GM12891 (cell line): ENCODE data around the gene ATP11A.

Source experiments
- DNase-seq: peaks from one replicate; pipeline ENCODE4 v3.0.0; 2011; ENCODE audit warnings: low spot score; ENCODE audit not compliant: insufficient read length
- FAIRE-seq: peaks from 2 replicates; lab custom pipeline; 2011; peaks lifted over from hg19 to GRCh38; lab: Jason Lieb, UNC
- PAX5 ChIP-seq: IDR thresholded peaks from 2 replicates; pipeline ENCODE4 v1.6.1; 2011; ENCODE audit warnings: low read length, moderate library complexity, mild to moderate bottlenecking; ENCODE audit not compliant: insufficient read depth, severe bottlenecking
- POLR2A ChIP-seq: IDR thresholded peaks from 2 replicates; pipeline ENCODE4 v1.6.1; 2011; ENCODE audit warnings: low read depth, low read length, control low read depth
- POLR2AphosphoS5 ChIP-seq: IDR thresholded peaks from 2 replicates; pipeline ENCODE4 v1.6.1; 2011; ENCODE audit warnings: low read depth, low read length, control low read depth
- POU2F2 ChIP-seq: IDR thresholded peaks from 2 replicates; pipeline ENCODE4 v1.6.1; 2011; ENCODE audit warnings: low read depth, mild to moderate bottlenecking, control low read depth, low read length, moderate library complexity
- SPI1 ChIP-seq: IDR thresholded peaks from 2 replicates; pipeline ENCODE4 v1.6.1; 2011; ENCODE audit warnings: low read depth, low read length, control low read depth
- TAF1 ChIP-seq: IDR thresholded peaks from 2 replicates; pipeline ENCODE4 v1.6.1; 2011; ENCODE audit warnings: low read depth, low read length, control low read depth

Gene ATP11A

GRCh38 chr13:112715210-112715609 lies 25.4 kb downstream of the ATP11A start:
- no peak for TF ChIP-seq PAX5
- no peak for TF ChIP-seq SPI1
- no peak for TF ChIP-seq POLR2A
- no peak for TF ChIP-seq POU2F2
- TF ChIP-seq TAF1 = no peak
- no peak for TF ChIP-seq POLR2AphosphoS5
- DNase-seq (no peak), FAIRE-seq (no peak)

GRCh38 chr13:112715715-112716460 lies 26.1 kb downstream of the ATP11A start:
- 0 out of 2 replicates have a peak, but pooled peaks have one; percentile 23 for TF ChIP-seq SPI1
- TF ChIP-seq PAX5 = no peak
- no peak for DNase-seq
- FAIRE-seq = no peak

- TF ChIP-seq POLR2AphosphoS5 (no peak), TAF1 (no peak), PAX5 (no peak), POLR2A (no peak), POU2F2 (no peak), SPI1 (no peak)
- no peak for DNase-seq
- no peak for FAIRE-seq
Measured at GRCh38 chr13:112716461-112716820, 26.6 kb downstream of the ATP11A start.

DNA sequence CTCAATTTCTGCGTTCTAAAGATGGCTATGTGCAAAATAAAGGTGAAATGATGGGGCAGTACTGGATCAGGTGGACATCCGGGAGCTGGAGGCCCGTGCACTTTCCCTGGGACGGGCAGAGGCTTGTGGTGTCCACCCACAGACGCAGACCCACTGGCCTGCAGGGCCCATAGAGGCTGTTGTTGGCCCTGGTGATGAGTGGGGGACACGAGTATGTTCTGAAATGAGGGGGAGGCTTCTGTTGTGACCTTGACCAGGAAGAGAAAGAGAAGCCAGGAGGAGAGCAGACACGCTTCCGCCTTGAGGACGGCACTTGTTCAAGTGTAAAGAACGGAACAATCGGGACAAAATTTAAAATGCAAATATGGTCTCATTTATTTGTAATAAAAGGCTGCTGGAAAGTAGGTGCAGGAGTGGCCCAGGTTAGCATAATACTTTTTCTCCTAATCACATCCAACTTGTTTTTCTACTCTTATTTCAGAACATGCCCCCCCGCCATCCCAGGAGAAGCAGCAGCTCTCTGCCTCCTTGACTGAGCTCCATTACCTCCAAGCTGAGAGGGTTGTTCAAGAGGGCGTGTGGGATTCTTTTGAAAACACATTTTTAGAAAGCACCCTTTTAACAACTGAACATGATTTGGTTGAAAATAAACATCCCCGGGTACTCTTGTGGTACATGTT lies 27.1 kb downstream of the ATP11A start:
- no peak for DNase-seq
- no peak for FAIRE-seq
- no peak for TF ChIP-seq POLR2AphosphoS5
- TF ChIP-seq POLR2A = no peak
- no peak for TF ChIP-seq POU2F2
- TF ChIP-seq PAX5 = no peak
- no peak for TF ChIP-seq SPI1
- no peak for TF ChIP-seq TAF1

GRCh38 chr13:112718318-112718717 lies 28.5 kb downstream of the ATP11A start:
- FAIRE-seq = no peak
- TF ChIP-seq POLR2AphosphoS5 (no peak), TAF1 (no peak), PAX5 (no peak)
- no peak for DNase-seq

DNA sequence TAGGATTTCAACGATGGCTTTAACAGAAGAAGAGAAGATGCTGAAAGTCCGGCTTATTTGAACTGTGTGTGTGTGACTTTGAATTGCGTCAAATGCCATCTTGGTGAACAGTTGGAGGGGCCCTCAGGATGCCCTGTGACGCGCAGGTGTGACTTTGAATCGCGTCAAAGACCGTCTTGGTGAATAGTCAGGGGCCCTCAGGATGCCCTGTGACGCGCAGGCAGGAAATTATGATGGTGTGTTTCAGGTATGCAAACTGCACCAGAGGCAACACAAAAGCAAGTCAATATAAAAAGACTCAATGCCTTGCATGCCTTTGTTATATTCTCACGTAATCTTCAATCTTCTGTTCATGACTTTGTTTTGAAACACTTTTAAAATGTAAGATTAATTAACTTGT lies 29.2 kb downstream of the ATP11A start:
- DNase-seq (no peak), FAIRE-seq (no peak)
- TF ChIP-seq TAF1 (no peak), POLR2A (no peak), POLR2AphosphoS5 (no peak), PAX5 (no peak), SPI1 (no peak), POU2F2 (no peak)

- FAIRE-seq (no peak), DNase-seq (no peak)
- TF ChIP-seq POU2F2 (no peak), PAX5 (no peak), SPI1 (no peak), POLR2A (no peak), POLR2AphosphoS5 (no peak), TAF1 (no peak)
Measured at GRCh38 chr13:112719556-112719955, 29.7 kb downstream of the ATP11A start.

- TF ChIP-seq POU2F2 (no peak), PAX5 (no peak), SPI1 (no peak), POLR2AphosphoS5 (no peak), TAF1 (no peak), POLR2A (no peak)
- DNase-seq (no peak), FAIRE-seq (no peak)
Measured at GRCh38 chr13:112720251-112720650, 30.4 kb downstream of the ATP11A start.

DNA sequence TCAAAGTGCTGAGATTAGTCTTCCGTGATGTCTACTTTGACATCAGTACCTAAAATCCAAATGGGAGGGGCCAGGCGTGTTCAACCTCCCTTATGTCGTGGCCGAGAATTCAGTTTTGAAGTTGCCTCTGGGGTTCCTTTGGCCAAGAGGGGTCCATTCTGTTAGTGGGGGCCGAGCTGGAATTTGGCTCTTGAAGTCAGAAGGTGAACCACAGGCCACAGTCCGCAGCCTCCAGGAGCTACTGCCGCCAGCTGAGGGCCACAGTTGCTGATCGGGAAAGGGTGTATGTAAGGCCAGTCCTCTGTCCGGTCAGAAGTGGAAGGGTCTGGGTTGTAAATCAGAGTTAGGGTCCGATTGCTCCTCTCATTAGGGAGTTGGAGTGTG lies 31.0 kb downstream of the ATP11A start:
- DNase-seq (no peak), FAIRE-seq (no peak)
- no peak for TF ChIP-seq PAX5

DNA sequence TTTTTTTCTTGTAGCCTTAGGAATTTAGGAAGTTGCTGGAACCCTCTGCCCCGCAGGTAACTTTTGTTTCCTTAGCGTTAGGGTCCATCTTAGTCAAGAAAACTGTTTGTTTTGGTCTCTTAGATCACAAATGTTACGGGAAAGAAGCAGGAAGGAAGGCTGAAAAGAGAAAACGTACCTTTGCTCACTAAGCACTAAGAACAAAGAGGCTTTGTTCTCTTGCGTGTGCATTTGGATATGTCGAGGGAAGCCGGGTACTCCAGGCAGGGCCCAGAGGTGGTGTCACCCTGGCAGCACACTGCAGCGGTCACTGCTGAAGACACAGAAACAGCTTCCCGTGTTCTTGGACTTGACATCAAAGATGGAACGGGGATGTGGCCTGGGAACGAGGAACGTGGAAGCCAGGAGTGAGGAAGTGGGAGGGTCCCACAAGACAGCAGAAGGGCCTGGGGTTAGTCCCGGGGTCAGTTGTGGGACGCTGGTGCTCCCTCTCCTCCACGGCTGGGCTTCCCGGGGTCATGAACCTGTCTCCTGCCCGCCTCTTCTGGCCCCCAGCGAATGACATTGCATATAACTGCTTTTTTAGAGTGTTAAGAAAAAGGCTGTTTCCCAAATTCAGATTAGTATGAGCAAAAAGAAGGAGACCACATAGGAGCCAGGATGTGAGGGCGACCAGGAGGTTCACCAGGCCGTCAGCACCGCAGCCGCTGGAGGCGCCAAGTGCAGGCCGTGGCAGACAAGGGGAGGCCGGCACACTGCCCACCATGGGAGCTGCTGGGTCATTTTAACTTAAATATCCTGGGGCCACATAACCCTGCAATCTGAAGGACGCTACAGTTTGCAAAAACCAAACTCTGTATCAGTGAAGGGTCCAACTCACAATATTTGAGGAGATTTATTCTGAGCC lies 31.6 kb downstream of the ATP11A start:
- no peak for TF ChIP-seq POLR2AphosphoS5
- no peak for TF ChIP-seq POU2F2
- TF ChIP-seq POLR2A = no peak
- no peak for TF ChIP-seq TAF1
- TF ChIP-seq PAX5 = no peak
- no peak for TF ChIP-seq SPI1
- FAIRE-seq (no peak), DNase-seq (no peak)
